GM21381 (cell line): Measurements from ENCODE around the gene FLNA.
"Not testable (repeated sequence)": the region's sequence is repeated elsewhere in the genome, so short reads cannot be mapped to it uniquely, and the experiment has no call there.

Experiments used
- ATAC-seq: cut with Tn5 transposase; IDR thresholded peaks from one replicate; pipeline ENCODE4 v1.9.1; 2021; ENCODE audit warnings: mild to moderate bottlenecking, moderate library complexity; ENCODE audit not compliant: unreplicated experiment

The FLNA gene

GRCh38 chrX:154343620-154344019 lies 30.8 kb downstream of the FLNA start:
- not testable (repeated sequence) for ATAC-seq

DNA sequence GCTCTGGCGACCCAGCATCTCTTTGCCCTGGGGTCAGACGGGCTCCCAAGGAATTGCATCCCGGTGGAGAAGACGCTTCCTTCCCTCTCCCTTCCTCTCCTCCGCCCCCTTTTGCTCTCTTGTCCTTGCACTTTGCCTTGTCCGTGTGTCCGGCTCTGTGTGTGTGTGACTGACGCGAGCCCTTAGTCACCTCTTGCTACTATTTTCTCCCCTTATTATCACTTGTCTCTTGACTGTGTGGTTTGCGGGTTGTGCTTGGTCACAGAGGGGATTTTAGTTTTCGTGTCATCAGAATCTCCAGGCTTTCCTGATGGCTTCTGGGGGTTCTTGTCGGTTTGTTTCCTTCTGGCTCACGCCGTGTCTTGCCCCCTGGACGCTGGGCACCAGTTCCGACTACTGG lies 31.4 kb downstream of the FLNA start:
- ATAC-seq = not testable (repeated sequence)

- ATAC-seq = peak; percentile 72
These were observed 32.8 kb downstream of the FLNA start for GRCh38 chrX:154341399-154342298.

- no peak for ATAC-seq
These were observed 39.9 kb downstream of the FLNA start for GRCh38 chrX:154334496-154334895.

DNA sequence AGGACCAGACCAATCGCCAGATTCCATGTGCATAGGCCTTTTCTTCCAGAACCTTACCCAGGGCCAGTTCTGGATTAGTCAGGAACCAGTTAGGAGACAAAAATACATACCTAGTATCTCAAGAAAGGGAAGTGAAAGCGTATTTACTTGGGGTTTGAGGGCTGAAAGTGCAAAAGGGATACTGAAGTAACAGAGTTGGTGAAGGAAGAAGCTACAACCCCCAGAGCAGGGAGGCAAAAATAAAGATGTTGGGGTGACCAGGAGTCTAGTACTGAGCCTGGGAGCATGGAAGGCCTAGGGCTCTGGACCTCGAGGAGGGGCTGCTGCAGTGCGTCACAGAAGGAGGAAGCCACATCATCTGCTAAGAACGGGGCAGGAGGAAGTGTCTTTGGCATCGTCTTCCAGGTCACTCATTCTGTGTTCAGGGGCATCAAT lies 40.6 kb downstream of the FLNA start:
- ATAC-seq = peak; percentile 60

GRCh38 chrX:154333116-154333515 lies 41.3 kb downstream of the FLNA start:
- ATAC-seq = no peak

DNA sequence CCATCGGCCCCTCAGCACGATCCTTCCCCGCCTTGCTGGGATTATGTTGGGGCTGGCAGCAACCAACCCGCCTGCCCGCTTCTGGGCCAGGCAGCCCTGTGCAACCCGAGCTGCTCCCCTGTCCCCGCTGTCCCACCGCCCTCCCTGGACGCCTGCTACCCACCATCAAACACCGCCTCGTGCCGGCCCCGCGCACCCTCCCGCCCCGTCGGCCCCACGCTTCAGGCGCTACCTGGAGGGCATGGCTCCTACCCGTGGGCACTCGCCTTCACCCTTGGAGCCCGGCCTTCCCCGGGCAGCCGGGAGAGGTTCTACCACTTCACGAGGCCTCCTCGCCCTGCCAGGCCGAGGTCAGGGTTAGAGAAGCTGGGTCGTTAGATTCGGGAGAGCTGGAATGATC lies 41.9 kb downstream of the FLNA start:
- ATAC-seq = no peak

DNA sequence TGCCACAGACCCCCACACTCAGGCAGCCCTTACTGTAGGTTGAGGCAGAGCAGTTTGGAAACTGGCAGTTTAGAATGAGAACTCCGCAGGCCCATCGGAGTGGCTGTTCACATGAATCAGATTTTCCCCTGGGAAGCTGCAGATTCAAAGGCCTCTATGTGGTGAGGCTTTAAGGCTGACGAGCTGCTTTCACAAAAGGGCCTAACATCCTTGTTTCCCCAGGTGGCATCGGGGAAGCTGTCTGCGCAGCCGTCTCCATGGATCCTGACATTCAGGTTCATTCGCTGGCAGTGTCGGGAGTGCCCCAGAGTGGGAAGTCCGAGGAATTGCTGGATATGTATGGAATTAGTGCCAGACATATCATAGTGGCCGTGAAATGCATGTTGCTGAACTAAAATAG lies 45.1 kb downstream of the FLNA start:
- no peak for ATAC-seq

DNA sequence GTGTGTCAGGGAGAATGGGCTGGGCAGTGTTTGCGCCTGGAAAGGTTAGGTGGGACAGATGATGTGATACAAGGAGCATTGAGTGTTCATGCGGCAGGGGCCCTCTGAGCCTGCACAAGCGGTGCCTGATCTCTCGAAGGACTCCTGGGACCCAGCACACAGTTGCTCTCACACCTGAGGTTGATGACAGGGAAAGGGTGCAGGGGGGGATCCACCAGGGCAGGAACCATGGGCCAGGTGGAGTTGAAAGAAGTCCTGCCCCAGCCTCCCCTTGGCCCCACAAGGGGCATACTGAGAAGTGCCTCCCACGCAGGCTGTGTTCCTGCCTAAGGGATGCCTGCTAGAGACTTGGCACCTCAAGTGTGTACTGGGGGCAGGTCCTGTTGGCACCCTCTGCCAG lies 45.8 kb downstream of the FLNA start:
- no peak for ATAC-seq

GRCh38 chrX:154327038-154327820 lies 47.2 kb downstream of the FLNA start:
- ATAC-seq = no peak

- no peak for ATAC-seq
These were observed 48.9 kb downstream of the FLNA start for GRCh38 chrX:154325541-154325940.

GRCh38 chrX:154323537-154323936 lies 50.9 kb downstream of the FLNA start:
- ATAC-seq = no peak

DNA sequence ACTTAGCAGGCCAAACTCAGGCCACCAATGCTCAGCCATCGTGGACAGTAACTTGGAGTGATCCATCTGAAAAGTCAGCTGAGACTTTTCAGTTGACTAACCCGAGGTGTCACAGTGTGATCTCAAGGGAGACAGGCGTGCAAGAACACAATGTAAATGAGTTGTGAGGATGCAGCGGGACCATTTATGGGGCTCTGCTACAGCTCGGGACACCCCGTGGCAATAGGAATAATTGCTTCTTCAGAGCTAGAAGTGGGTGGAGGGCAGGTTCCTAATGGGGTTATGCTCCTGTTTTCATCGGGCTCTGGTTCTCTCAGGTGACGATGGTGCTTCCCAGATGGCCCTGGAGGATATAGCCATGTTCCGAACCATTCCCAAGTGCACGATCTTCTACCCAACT lies 51.5 kb downstream of the FLNA start:
- ATAC-seq = no peak

GRCh38 chrX:154321594-154321993 lies 52.8 kb downstream of the FLNA start:
- no peak for ATAC-seq

- ATAC-seq = no peak
These were observed 53.3 kb downstream of the FLNA start for GRCh38 chrX:154321152-154321551.

DNA sequence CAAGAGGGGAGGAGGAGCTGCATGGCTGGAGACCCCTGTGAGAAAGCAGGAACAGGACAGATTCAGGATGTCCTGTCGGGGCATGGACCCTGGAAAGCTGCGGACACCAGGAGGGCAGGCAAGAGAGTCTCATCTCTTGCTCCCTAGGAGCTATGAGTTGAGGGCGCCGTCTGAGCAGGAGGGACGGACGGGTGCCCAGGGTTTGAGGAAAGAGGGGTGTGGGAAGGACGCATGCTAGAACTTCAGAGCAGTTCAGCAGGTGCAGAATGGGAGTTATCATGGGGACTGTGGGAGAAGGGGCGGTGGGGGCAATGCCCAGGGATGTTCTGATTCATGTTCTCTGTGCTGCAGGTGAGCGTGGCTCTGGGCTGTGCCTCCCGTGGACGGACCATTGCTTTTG lies 54.0 kb downstream of the FLNA start:
- no peak for ATAC-seq

- ATAC-seq = no peak
These were observed 56.9 kb downstream of the FLNA start for GRCh38 chrX:154317391-154317995.

- ATAC-seq = no peak
These were observed 59.0 kb downstream of the FLNA start for GRCh38 chrX:154315416-154315815.

DNA sequence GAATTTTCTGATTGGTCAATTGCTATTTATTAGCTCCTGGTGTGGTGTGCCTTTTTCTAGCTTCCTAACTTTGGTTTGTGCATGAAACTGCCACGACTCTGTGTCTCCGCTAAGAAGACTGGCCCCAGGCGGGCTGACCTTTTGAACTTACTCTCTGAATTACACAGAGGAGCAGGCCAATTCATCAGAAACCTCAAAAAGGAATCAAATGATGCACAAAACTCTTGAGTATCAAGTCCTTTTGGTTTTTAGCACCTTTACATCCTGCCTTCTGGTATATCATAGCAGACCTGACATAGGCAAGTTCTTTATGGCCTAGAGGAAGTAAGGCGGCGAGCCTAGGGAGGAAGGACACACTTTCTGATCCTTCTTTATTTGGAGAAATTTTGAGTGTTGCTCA lies 61.3 kb downstream of the FLNA start:
- no peak for ATAC-seq

DNA sequence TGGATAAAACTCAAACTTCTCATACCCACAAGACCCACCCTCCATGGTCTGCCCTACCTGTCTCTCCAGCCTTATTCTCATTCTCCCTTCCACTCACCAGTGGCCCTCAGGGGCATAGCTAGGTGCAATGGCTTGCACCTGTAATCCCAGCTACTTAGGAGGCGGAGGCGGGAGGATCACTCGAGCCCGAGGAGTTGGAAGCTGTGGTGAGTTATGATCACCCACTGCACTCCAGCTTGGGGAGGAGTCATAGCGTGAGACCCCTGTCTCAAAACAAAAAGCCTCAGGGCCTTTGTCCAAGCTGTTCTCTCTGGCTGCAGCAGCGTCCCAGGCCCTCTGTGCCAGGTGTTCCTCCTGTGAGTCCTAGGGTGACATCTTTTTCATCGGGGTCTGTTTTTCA lies 62.3 kb downstream of the FLNA start:
- no peak for ATAC-seq
